Smooth muscle cell (in vitro differentiated cells): ENCODE data around the gene LAMTOR5. TPM values are rescaled to one million over a fixed set of nuclear protein-coding genes. Genes with fewer than 3 reads are reported as not detected.

Experiments used
- DNase-seq: peaks from one replicate; lab custom pipeline; 2025; ENCODE audit not compliant: unreplicated experiment; lab: John Stamatoyannopoulos, UW
- H2AFZ ChIP-seq: fragments of 200-600 bp; sonication (generic); 2 replicates; pipeline ENCODE4 v1.6.0; 2016; ENCODE audit warnings: antibody characterized with exemption, low read depth, mild to moderate bottlenecking
- H3F3A ChIP-seq: fragments of 200-600 bp; sonication (generic); 2 replicates; pipeline ENCODE4 v1.6.0; 2017; ENCODE audit warnings: antibody characterized with exemption, low read depth
- H3K27ac ChIP-seq: fragments of 200-600 bp; sonication (generic); 2 replicates; pipeline ENCODE4 v1.5.1; 2016; ENCODE audit warnings: low read depth, mild to moderate bottlenecking
- H3K27me3 ChIP-seq: fragments of 200-600 bp; sonication (generic); 2 replicates; pipeline ENCODE4 v1.6.1; 2016; ENCODE audit warnings: low read depth, mild to moderate bottlenecking
- H3K36me3 ChIP-seq: fragments of 200-600 bp; sonication (generic); 2 replicates; pipeline ENCODE4 v1.5.1; 2016; ENCODE audit warnings: low read depth
- H3K4me1 ChIP-seq: fragments of 200-600 bp; sonication (generic); 2 replicates; pipeline ENCODE4 v1.5.1; 2016; ENCODE audit warnings: low read depth
- H3K4me2 ChIP-seq: fragments of 200-600 bp; sonication (generic); 2 replicates; pipeline ENCODE4 v1.6.0; 2016; ENCODE audit warnings: mild to moderate bottlenecking
- H3K4me3 ChIP-seq: fragments of 200-600 bp; sonication (generic); 2 replicates; pipeline ENCODE4 v1.5.1; 2016; ENCODE audit warnings: mild to moderate bottlenecking
- H3K79me2 ChIP-seq: fragments of 200-600 bp; sonication (generic); 2 replicates; pipeline ENCODE4 v1.6.0; 2016; ENCODE audit warnings: low read depth, mild to moderate bottlenecking
- H3K9ac ChIP-seq: fragments of 200-600 bp; sonication (generic); 2 replicates; pipeline ENCODE4 v1.6.0; 2016; ENCODE audit warnings: low read depth
- H3K9me3 ChIP-seq: fragments of 200-600 bp; sonication (generic); replicated peaks from 2 replicates; pipeline ENCODE4 v1.5.1; 2016; ENCODE audit warnings: low read depth
- H4K20me1 ChIP-seq: fragments of 200-600 bp; sonication (generic); 2 replicates; pipeline ENCODE4 v1.6.0; 2016; ENCODE audit warnings: low read depth
- CTCF ChIP-seq: fragments of 200-600 bp; sonication (generic); IDR thresholded peaks from 2 replicates; pipeline ENCODE4 v1.5.1; 2017; ENCODE audit warnings: borderline replicate concordance, mild to moderate bottlenecking, antibody characterized with exemption; ENCODE audit not compliant: insufficient read depth, poor library complexity, severe bottlenecking
- WGBS: methylation state at CpG from one replicate; pipeline ENCODE4 v1.1.7; 2016; ENCODE audit warnings: low lambda C conversion rate; 5-methylcytosine and 5-hydroxymethylcytosine counted together
- polyA plus RNA-seq: library from polyadenylated mRNA; unstranded; fragments of >200 nt; fragmentation: Nextera tagmentation; extraction: Ambion mirVana; gene quantifications from 2 replicates; pipeline ENCODE4 v1.2.1, GENCODE V29; 2016
- total RNA-seq: library from RNA; depleted of rRNA; stranded (reverse); fragments of >200 nt; gene quantifications from 2 replicates; pipeline ENCODE4 v1.2.3, GENCODE V29; 2014

LAMTOR5 gene
- total and polyA plus RNA-seq, 2 experiments from 2014 or later, result 81.1 to 150 TPM

GRCh38 chr1:110375490-110375889 lies 32.0 kb downstream of the LAMTOR5 start:
- Histone ChIP-seq H3K27me3 (no peaks in the 10 kb centered on the region), H3F3A (no peaks in the 10 kb centered on the region), H3K4me3 (no peak overlapping the region), H3K9ac (no peak overlapping the region), H3K36me3 (peaks cover 14% of the 10 kb centered on the region), H3K4me1 (no peaks in the 10 kb centered on the region), H3K4me2 (no peak overlapping the region), H2AFZ (no peak overlapping the region), H3K79me2 (peaks cover under 1% of the 10 kb centered on the region), H3K27ac (no peak overlapping the region), H3K9me3 (no peaks in the 10 kb centered on the region), H4K20me1 (no peaks in the 10 kb centered on the region)
- WGBS, result 100% methylated on average over 1 of the region's 1 CpG
- TF ChIP-seq CTCF, result no peak
- DNase-seq, result no peak

- H4K20me1 ChIP-seq, result no peaks in the 10 kb centered on the region
- no peak overlapping the region for H2AFZ ChIP-seq
- no peaks in the 10 kb centered on the region for H3K4me1 ChIP-seq
- no peak for TF ChIP-seq CTCF
- H3K9me3 ChIP-seq, result no peaks in the 10 kb centered on the region
- WGBS, result 14% methylated on average over 1 of the region's 1 CpG
- H3K36me3 ChIP-seq, result peaks cover 5% of the 10 kb centered on the region
- no peak for DNase-seq
- no peaks in the 10 kb centered on the region for H3K27me3 ChIP-seq
- no peaks in the 10 kb centered on the region for H3F3A ChIP-seq
- peaks cover 18% of the 10 kb centered on the region for H3K79me2 ChIP-seq
- H3K27ac ChIP-seq, result peak overlapping the region; percentile 51
- no peak overlapping the region for H3K4me3 ChIP-seq
- H3K9ac ChIP-seq, result no peak overlapping the region
- peak overlapping the region; percentile 30 for H3K4me2 ChIP-seq
Observed at GRCh38 chr1:110370827-110371226, 36.7 kb downstream of the LAMTOR5 start.

GRCh38 chr1:110364221-110364620 lies 43.3 kb downstream of the LAMTOR5 start:
- peaks cover 40% of the 10 kb centered on the region for H3K79me2 ChIP-seq
- 96% methylated on average over 3 of the region's 3 CpGs for WGBS
- no peak overlapping the region for H3K9ac ChIP-seq
- no peak overlapping the region for H3K27ac ChIP-seq
- no peaks in the 10 kb centered on the region for H3F3A ChIP-seq
- no peaks in the 10 kb centered on the region for H3K4me1 ChIP-seq
- no peaks in the 10 kb centered on the region for H3K9me3 ChIP-seq
- TF ChIP-seq CTCF, result no peak
- no peak overlapping the region for H2AFZ ChIP-seq
- H3K4me2 ChIP-seq, result no peak overlapping the region
- no peaks in the 10 kb centered on the region for H3K27me3 ChIP-seq
- H3K36me3 ChIP-seq, result peaks cover 4% of the 10 kb centered on the region
- peaks cover 3% of the 10 kb centered on the region for H4K20me1 ChIP-seq
- no peak overlapping the region for H3K4me3 ChIP-seq
- DNase-seq, result no peak

- DNase-seq, result no peak
- no peak overlapping the region for H3K9ac ChIP-seq
- H3K36me3 ChIP-seq, result peaks cover 4% of the 10 kb centered on the region
- no peak overlapping the region for H3K27ac ChIP-seq
- no peaks in the 10 kb centered on the region for H3K4me1 ChIP-seq
- H3K27me3 ChIP-seq, result no peaks in the 10 kb centered on the region
- H3K9me3 ChIP-seq, result no peaks in the 10 kb centered on the region
- H3F3A ChIP-seq, result no peaks in the 10 kb centered on the region
- no peak overlapping the region for H2AFZ ChIP-seq
- no peak overlapping the region for H3K4me2 ChIP-seq
- 100% methylated on average over 1 of the region's 1 CpG for WGBS
- H3K79me2 ChIP-seq, result peaks cover 57% of the 10 kb centered on the region
- H3K4me3 ChIP-seq, result no peak overlapping the region
- TF ChIP-seq CTCF, result no peak
- H4K20me1 ChIP-seq, result peaks cover 13% of the 10 kb centered on the region
Observed at GRCh38 chr1:110361856-110362255, 45.6 kb downstream of the LAMTOR5 start.
